Measurements from ENCODE around the gene POP7.

POP7 gene

DNA sequence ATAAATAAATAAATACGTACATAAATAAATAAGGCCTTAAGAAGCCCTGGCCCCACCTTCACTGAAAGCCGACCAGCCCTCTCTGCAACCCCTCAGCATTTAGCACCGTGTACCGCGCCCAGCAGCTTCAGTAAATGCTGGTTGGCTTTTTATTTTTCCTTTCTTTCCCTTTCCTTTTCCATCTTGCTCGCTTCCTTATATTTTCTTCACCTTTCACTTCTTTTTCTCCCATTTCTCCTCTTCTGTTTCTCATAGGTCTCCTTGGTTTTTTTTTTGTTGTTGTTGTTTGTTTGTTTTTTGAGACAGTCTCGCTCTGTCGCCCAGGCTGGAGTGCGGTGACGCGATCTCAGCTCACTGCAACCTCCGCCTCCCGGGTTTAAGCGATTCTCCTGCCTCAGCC lies 38.7 kb downstream of the POP7 start:
- Histone ChIP-seq H3K4me3 (ENCODE audit: insufficient read length, low read depth) (no peak overlapping the region), H3K9ac (ENCODE audit: insufficient read length, low read depth) (no peak overlapping the region)

DNA sequence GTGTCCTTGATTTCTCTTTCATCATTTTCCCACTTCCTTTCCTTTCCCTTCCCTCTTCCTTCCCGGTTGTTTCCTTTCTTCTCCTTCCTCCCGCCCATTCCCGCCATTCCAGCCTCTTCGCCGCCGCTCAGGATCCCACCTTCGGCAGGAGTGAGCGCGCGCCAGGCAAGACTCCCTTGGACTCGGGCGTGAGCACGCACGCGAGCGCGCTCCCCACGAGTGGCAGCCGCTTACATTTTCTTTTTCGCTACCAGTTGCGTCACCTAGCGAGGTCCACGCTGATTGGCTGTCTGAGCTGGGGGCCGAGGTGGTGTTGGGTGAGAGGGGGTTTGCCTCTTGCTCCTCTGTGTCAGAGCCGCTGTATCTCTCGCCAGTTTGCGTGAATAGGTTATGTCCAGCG lies 39.3 kb downstream of the POP7 start:
- DNase-seq (ENCODE audit: low read depth, low spot score) = no peak
- H3K9ac ChIP-seq (ENCODE audit: insufficient read length, low read depth) = peak overlapping the region; percentile 61

More for the DNA sequence above, 38.7 kb downstream of the POP7 start:
- no peaks in the 10 kb centered on the region for H3K36me3 ChIP-seq (ENCODE audit: insufficient read depth, insufficient read length, low read length)
- no peaks in the 10 kb centered on the region for H3K27me3 ChIP-seq (ENCODE audit: insufficient read depth, insufficient read length)
- no peaks in the 10 kb centered on the region; the same call in 1 of the 2 replicates for H3K9me3 ChIP-seq (ENCODE audit: insufficient read depth, low read length)
- no peak for DNase-seq (ENCODE audit: low read depth, low spot score)
- TF ChIP-seq SUZ12 (IDR thresholded peaks at IDR 0.05; ENCODE audit: extremely low read depth, insufficient read depth, insufficient read length) (no peak), YY1 (IDR thresholded peaks at IDR 0.05; ENCODE audit: insufficient read depth, insufficient read length) (no peak), ZNF274 (IDR thresholded peaks at IDR 0.05; ENCODE audit: low read depth, low read length) (no peak)
- no peaks in the 10 kb centered on the region for H3K4me1 ChIP-seq (ENCODE audit: insufficient read depth, insufficient read length)

DNA sequence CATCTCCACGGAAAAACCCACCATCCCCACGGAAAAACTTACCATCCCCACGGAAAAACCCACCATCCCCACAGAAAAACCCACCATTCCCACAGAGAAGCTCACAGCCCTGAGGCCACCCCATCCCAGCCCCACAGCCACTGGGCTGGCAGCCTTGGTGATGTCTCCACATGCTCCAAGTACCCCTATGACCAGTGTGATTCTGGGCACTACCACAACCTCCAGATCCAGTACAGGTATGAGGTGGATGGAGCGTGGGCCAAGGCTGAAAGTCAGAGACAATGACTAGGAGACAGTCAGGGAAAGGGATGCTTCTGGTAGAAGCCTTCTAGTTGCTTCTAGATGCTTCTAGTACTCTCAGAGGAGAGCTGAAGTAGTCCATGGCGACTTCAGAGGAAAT lies 47.1 kb downstream of the POP7 start:
- H3K4me3 ChIP-seq (ENCODE audit: insufficient read length, low read depth) = no peak overlapping the region
- no peaks in the 10 kb centered on the region for H3K9me3 ChIP-seq (ENCODE audit: insufficient read depth, low read length)
- no peak overlapping the region for H3K9ac ChIP-seq (ENCODE audit: insufficient read length, low read depth)
- H3K27me3 ChIP-seq (ENCODE audit: insufficient read depth, insufficient read length) = no peaks in the 10 kb centered on the region
- no peak for TF ChIP-seq SUZ12 (IDR thresholded peaks at IDR 0.05; ENCODE audit: extremely low read depth, insufficient read depth, insufficient read length)
- TF ChIP-seq YY1 (IDR thresholded peaks at IDR 0.05; ENCODE audit: insufficient read depth, insufficient read length) = no peak
- no peak for TF ChIP-seq ZNF274 (IDR thresholded peaks at IDR 0.05; ENCODE audit: low read depth, low read length)
- H3K4me1 ChIP-seq (ENCODE audit: insufficient read depth, insufficient read length) = no peaks in the 10 kb centered on the region
- no peaks in the 10 kb centered on the region for H3K36me3 ChIP-seq (ENCODE audit: insufficient read depth, insufficient read length, low read length)
- DNase-seq (ENCODE audit: low read depth, low spot score) = no peak

More for the DNA sequence above, 39.3 kb downstream of the POP7 start:
- Histone ChIP-seq H3K36me3 (ENCODE audit: insufficient read depth, insufficient read length, low read length) (no peaks in the 10 kb centered on the region), H3K4me3 (ENCODE audit: insufficient read length, low read depth) (peak overlapping the region; percentile 28), H3K27me3 (ENCODE audit: insufficient read depth, insufficient read length) (no peaks in the 10 kb centered on the region), H3K9me3 (ENCODE audit: insufficient read depth, low read length) (no peaks in the 10 kb centered on the region), H3K4me1 (ENCODE audit: insufficient read depth, insufficient read length) (no peaks in the 10 kb centered on the region)
- TF ChIP-seq YY1 (IDR thresholded peaks at IDR 0.05; ENCODE audit: insufficient read depth, insufficient read length) (no peak), SUZ12 (IDR thresholded peaks at IDR 0.05; ENCODE audit: extremely low read depth, insufficient read depth, insufficient read length) (no peak), ZNF274 (IDR thresholded peaks at IDR 0.05; ENCODE audit: low read depth, low read length) (no peak)

DNA sequence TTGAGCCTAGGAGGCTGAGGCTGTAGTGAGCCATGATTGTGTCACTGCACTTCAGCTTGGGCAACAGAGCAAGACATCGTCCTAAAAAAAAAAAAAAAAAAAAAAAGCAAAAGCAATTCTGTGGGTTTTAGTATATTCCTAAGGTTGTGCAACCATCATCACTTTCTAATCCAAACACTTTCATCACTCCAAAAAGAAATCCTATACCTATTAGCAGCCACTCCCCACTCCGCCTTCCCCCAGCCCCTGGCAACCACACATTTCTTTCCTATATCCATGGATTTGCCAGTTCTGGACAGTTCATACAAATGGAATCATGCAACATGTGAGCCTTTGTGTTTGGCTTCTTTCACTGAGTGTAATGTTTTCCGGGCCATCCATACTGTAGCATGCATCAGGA lies 47.8 kb downstream of the POP7 start:
- Histone ChIP-seq H3K27me3 (ENCODE audit: insufficient read depth, insufficient read length) (no peaks in the 10 kb centered on the region), H3K4me1 (ENCODE audit: insufficient read depth, insufficient read length) (no peaks in the 10 kb centered on the region), H3K4me3 (ENCODE audit: insufficient read length, low read depth) (no peak overlapping the region), H3K9ac (ENCODE audit: insufficient read length, low read depth) (no peak overlapping the region), H3K9me3 (ENCODE audit: insufficient read depth, low read length) (no peaks in the 10 kb centered on the region), H3K36me3 (ENCODE audit: insufficient read depth, insufficient read length, low read length) (no peaks in the 10 kb centered on the region)
- no peak for DNase-seq (ENCODE audit: low read depth, low spot score)
- TF ChIP-seq YY1 (IDR thresholded peaks at IDR 0.05; ENCODE audit: insufficient read depth, insufficient read length) (no peak), SUZ12 (IDR thresholded peaks at IDR 0.05; ENCODE audit: extremely low read depth, insufficient read depth, insufficient read length) (no peak), ZNF274 (IDR thresholded peaks at IDR 0.05; ENCODE audit: low read depth, low read length) (no peak)
